NK-92 (cell line): ENCODE measurements around the gene WEE2.

Source experiments
- DNase-seq: peaks from one replicate; lab custom pipeline; 2025; ENCODE audit not compliant: unreplicated experiment; lab: John Stamatoyannopoulos, UW

WEE2 gene

DNA sequence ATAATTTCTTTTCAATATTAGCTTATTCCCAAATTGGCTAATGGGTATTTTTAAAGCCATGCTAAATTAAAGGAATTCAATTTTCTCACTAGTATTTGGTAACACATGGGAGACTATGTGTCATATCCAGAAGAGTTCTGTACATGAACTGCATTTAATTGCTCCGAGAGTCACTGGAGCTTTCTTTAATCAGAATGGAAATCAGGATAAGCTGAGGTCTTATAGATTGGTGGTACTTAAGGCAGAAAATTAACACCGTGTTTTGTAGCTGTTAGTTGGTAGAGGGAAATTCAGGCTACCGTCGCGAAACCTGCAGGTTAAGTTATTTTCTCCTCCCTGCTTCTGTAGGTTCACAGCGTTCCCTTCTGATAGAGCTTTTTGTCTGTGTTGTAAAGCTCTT, at the start of gene WEE2:
TSS of gene WEE2 (plus strand) at position 3 of the 400 bp plus-strand sequence. CDS start 406 bp downstream, outside the sequence.
- DNase-seq: no peak

DNA sequence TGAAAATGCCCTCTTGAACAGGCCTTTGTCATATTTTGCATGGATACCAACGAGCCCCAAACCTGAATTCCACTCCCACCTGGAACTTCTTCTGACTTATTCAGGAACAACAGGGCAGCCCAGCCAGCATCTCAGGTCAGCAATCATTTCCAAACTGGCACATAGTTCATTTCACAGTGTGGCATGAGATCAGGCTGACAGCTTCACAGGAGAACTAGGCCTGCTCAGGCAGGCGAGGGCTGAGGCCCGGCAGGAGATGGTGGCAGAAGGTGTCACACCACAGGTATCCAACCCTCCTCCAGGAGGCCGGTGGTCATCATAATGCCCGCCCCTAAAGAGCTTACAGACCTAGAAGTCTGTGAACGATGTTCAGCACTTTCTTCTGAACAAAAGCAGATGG, 48.7 kb upstream of the WEE2 start:
- no peak for DNase-seq

DNA sequence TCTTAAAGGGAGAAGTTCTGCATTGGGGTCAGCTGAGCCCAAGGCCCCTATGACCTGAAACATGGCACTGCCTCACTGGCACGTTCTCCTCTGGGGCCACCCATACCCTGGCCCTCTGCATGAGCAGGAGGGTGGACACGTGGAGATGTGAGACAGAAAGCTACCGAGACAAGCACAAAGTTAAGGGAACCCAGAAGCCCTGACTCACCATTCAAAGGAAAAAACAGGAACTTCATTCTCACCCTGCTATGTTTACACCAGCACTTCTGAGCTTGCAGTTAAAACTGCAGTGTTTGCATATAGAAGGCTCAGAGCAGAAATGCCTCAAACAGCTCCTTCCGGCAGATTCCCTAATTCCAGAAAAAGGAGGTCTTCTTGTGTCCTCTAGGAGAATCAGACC, 47.9 kb upstream of the WEE2 start:
- DNase-seq: no peak

DNA sequence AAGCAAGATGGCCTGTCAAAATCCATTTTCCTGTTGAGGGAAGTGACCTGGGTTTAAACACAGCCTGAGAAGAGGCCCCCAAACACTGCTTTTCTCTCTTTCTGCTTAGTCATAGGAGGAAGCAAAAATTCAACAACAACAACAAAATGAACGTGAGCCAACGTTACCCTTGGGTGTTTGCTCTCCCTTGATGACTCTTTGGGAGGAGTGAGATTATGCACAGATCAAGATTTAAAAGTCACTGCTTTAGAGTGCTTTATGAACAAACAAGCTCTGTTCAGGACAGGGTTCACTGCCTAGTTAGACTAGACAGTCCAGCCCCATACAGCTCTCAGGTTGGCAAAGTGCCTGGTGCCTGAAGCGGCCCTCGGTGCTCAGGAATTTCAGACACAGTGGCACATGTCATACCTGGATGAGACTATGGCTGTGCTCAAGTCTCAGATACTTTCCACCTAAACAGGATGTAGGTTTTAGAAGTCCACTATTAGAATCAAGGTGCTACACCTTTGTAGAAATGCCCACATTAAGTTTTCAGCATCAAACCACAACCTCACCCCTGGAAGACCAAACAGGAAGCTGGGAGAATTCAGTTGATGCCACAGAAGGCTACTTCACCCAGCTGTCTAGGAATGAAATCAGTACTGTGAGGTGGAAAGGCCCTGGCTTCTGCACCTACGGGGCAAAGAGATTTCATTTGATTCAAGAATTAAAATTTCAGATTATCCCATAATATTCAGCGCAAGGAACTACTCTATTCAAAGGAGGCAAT, 44.9 kb upstream of the WEE2 start:
- DNase-seq: no peak

DNA sequence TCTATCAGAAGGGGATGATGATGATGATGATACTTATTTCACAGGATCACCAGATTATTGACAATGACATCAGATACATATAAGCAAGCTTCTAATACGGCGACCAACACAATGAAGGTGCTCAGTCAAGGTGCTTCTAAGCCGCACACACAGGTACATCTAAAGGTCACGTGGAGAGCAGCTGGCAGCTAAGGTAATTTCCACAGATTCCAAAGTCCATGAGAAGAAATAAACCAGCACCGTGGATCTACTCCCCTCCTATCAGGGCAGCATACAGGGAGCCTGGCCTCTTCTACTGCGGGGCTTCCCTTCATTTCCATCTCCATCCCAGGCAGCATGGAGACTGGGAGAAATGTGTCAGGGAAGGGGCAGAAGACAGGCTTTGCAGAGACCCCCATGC, 43.7 kb upstream of the WEE2 start:
- no peak for DNase-seq

DNA sequence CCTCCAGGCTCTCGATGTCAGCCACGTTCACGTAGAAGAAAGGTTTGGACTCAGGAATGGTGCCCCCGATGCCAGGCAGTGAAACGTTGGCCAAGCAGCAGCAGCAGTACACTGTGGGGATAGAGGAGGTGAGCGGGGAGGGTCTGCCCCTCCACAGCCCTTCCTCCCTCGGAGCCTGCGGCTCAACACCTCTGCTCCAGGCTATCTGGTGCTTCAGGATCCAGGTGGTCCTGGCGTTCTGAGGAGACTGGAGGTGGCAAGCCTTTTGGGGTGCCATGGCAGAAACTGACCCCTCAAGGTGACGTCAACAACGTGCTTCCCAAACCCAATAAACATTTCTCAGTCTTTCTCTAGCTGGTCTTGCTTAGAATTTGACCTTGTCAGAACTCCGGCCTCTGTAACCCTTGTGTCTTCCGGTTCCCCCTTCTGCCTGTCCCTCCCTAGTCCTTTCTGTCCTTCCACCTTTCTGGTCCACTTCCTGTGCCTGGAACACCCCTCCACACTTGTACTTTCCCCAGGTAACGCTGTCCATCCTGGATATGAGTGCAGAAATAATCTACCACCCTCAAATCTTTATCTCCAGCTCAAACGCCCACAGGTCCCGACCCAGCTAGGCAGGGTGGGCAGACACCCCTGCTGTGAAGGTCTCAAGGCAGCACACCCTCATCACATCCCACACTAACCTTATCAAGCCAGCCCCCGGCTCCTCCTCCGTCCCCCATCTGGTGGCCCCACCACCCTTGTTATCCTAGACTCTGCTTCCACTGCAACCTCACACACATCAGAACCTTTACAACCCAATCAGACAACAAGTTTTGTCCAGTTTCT, 42.7 kb upstream of the WEE2 start:
- no peak for DNase-seq

DNA sequence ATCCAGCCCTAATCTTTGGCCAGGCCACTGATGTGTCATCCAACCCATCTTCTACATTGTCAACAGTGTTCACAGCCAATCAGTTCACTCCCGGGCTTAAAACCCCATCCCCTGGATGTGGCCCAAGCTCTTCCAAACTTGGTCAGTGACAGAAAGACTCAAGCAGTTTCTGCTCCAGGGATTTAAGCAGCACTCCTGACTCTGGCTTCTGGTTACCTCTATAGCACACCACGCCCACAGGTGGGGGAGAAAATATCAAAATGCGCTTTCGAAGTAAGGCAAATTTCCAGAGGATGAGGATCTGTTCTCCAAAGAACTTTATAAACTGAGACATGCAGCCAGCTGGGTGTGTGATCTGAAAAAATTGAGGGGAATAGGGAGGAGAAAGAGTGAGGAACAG, 42.1 kb upstream of the WEE2 start:
- no peak for DNase-seq

DNA sequence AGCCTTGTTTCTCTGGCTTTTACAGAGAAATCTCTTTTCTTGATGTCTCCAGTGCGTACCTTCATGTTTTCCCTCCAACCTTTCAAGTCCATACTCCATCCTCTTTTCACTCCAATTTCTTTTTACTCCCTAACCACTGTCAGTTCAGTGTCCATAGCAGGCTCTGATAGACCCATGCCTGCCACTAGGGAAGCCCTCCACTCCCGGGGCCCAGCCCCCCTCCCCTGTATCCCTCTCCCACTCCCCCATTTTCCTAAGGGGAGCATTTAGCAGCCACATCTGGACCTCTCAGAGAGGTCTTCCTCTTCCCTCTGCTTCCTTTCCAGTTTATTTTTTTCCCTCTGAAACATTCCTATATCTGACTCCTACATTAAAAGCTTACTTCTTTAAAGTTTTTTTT, 39.3 kb upstream of the WEE2 start:
- no peak for DNase-seq

DNA sequence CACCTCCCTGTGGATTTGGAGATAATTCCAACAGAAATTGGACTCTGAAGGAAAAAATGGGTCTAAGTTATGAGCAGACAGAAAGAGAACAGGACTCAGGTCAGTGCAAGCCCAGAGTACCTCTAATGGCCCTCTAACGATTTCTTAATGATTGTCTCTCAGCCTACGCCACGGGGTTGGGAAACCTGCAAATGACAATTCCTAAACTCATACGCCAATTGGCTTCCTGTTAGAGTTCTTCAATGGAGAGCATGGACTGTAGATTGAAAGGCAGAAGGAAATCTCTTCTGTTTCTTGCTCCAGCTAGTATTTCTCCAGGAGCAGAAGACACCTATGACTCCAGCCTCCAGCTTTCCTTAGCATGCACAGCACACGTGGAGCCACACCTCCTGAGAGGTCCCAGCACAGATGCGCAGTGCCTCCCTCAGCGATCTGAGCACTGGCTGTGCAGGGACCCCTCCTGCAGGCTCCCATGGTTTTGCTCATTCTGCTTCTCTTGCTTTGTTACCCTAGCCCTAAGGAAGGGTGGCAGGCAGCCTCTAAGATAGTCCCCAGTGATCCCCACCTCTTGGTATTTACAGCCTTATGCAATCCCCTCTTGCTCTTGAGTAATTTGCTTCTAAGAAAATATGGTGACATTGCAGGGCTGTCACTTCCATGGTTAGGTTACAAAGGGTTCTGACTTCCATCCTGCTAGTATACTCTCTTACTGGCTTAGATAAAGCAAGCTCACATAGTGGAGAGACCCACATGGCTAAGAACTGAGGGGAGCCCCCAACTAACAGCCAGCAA, 36.3 kb upstream of the WEE2 start:
- no peak for DNase-seq

DNA sequence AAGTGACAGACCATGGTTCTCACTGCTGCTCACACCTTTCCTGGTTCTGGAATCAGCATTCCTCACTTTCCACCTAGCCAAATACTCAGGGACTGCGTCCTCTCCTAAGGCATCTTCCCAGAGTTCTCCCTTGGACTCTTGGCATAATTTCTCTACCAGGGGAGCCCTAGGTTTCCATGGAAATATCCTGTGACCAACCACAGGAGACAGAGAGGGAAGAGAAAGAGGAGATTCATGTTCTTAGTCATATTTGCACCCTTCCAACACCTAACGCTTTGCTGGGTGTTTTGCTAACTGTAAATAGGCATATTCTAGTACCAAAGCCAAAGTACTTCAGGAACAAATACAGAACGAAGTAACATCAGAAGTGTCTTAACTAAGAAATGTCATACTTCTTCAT, 34.8 kb upstream of the WEE2 start:
- no peak for DNase-seq

DNA sequence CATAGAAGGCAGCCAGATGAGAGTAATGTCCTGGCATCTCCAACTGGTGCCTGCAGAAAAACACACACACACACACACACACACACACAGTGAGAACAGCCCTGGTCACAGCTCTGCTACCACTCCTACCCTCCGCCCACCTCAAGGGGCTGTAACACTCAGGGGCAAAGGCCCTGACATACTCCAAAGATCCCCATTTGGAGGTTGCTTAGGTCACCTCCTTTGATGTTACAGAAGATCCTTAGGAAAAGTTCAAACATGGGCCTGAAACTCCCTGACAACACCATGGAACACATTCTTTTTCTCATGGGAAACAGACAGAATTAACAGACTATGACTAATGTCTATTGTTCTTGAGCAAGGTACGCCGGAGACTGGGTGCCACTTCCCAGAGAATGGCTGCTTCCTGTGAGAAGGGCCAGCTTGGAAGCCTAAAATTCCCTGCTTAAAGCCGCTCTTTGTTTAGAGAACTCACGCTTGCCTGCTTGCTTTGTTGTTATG, 33.9 kb upstream of the WEE2 start:
- no peak for DNase-seq

DNA sequence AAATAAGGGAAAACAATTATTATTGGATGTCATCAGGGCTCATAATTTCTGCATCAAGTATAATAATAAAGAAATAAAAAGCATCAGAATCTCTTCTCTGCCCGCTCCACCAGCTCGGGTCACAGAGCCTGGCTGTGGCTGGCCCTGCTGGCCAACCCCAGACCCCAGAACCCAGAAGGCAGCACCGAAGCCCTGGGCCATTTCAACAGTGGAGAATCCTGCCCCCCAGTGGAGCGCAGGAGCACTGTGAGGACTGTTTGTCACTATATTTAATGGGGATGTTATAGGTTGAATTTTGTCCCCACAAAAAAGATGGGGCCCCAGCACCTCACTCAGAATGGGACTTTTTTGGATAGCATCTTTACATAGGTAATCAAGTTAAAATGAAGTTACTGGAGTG, 33.5 kb upstream of the WEE2 start:
- no peak for DNase-seq

DNA sequence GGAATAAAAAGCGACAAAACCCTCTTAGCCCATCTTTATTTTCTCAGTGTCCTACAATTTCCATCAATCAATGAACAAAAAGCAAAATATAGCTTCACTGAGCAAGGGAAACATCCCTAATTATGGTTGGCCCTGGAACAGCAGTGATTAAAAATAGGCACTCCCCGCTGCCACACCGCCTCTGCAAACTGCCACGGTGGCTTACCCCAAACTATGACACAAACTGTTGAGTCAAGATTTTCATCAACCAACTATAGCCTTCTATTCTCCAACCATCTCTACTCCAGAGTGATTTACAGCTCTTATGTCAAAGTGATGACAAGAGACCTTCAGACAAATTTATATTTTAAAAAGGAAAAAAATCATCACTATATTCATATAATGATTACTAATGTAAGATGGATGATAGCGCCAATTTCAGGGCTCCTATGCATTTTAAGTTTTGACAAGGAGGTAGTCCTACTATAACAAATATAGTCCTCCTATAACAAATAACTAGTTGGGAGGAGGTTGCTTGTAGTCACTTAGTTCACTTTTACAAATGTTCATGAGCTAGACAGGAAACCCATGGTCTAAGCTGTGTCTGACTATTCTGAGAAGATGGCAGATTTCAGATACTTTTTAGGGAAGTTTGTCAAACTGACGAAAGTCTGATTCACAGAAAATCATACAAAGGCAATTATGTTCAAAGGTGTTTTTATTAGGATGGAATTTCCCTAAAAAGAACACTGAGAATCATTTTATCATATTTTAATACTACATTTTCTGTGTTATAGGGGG, 32.5 kb upstream of the WEE2 start:
- DNase-seq: no peak

DNA sequence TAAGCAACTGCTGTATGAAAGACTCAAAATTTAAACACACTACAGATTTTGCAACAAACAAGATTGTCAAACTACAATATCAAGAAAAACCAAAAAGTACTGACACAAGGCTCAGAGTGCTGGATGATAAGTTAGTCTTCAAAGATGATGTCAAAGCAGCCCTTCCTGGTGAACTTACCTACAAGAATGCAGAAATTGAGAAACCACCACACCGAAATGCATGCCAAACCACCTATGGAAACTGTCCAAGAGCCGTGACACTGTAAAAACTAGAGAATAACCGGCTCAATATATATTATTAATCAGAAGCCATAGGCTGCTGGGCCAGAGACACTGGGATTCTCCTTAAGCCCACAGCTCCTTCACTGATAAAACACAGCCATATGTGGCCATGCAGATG, 31.5 kb upstream of the WEE2 start:
- DNase-seq: no peak

DNA sequence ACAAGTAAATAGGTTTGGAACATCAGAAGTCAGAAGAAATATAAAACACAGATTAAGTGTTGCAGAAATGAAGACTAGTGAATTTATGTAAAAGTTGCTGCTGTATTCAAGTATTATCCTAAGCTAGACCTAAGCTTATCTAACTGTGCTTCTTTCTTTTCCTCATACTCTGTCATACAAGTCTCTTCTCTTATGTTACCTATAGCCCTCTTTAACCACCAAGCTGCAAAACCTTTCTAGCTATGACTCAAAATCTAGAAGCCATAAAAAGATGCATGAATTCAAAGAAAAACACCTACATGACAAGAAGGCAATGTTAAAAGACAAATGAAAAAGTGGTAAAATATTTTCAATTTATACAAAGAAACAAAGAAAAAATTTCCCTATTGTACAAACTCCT, 29.1 kb upstream of the WEE2 start:
- no peak for DNase-seq

DNA sequence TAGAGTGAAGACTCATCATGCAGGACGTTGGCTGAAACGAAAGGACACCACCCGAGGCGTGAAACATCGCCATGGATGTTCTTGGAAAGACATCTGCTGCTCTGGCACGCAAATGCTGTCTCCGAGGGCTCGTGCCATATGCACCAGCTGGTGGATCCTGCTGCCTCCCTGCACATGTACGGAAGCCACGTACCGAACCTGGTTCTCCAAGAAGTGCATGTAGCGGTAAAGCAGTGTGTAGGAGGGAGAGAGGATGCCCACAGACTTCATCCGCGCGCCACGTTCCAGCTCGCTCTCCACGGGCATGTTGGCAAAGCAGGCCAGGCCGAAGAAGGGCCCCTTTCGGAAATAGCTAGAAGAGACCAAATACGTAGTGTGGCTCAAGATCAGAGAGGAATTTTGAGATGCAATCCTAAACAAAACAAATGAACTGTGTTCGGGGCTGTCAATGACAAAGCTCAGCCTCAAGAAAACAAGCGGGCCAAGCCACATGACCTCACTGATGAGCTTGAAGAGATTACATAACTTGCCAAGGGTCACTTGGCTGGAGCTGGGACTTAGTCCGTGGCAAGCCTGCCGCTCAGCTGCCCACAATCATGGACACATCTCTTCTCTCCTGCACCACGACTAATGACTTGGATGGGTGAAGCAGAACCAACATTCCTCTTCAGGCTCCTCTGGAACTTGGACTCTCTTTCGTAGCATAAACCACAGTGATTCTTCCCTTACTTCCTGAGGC, 22.7 kb upstream of the WEE2 start:
- DNase-seq: no peak

DNA sequence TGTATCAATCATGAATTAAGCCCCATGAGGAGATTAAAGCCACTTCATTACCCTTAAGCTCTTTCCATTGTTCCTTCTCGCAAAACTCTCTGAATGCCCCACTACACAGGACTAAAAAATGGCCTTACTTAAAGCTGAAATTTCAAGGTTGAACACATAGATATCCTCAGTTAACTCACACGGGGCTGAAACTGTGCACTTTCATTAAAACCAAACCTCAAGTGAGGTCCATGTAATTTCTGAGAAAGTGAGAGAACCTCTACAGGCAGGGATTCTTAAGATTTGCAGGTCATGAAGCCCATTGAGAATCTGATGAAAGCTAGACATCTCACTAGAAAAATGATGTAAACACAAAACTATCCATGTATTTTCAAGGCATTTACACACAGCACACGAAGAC, 22.1 kb upstream of the WEE2 start:
- no peak for DNase-seq

DNA sequence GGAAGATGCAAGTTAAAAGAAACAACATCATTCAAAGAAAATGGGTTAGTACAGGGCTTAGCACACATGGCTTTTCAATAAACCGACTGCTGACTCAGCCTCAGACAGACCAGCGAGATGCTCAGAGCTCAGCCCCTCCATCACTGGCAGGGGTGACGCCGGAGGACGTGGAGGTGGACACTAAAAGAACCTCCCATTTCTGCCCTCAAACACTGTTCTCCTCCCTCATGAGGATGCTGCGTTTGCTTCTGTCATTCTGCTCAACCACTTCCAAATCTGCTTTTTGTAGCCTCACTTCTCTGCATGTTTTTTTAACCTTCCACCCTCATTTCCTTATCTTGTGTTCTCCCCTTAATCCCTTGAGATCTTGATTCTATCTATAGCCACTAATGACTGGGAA, 21.5 kb upstream of the WEE2 start:
- no peak for DNase-seq

DNA sequence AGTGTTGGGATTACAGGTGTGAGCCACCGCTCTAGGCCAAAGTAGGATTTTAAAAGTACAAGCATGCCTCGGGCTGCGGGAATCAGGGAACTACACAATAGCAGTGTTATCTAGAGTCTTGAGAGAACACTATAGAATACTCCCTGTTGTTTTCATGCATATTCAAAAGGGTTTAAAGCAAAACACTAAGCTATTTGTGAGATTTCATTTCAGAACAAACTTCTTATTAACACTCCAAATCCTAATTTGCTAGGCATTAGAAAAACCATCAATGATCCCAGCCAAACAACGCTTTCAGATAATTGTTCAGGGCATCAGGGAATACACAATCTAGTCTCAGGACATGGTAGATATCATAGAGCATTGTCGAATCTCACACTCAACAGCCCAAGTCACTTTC, 20.1 kb upstream of the WEE2 start:
- no peak for DNase-seq
